Adrenal gland (tissue), 5 donors: ENCODE results near the gene HIBADH.

Experiments
- CTCF ChIP-seq, 6 experiments: fragments of 450-650 bp in 4 of 6; fragments of 200-600 bp in 2 of 6; sonication (generic) in 1 of 6; IDR thresholded peaks; 1 replicate in 5 of 6; 2 replicates in 1 of 6; pipeline versions ENCODE4 v1.5.1 to v1.8.0; 2016 to 2021; ENCODE audit warnings: antibody characterized with exemption in 6 of 6, mild to moderate bottlenecking in 2 of 6, moderate library complexity in 1 of 6
- POLR2A ChIP-seq, 2 donors: fragments of 450-650 bp; IDR thresholded peaks; one replicate each; pipeline ENCODE4 v1.6.1; 2017; ENCODE audit warnings: antibody characterized with exemption in 2 of 2, mild to moderate bottlenecking in 2 of 2, moderate library complexity in 1 of 2
- donor health status: DM: no; HTN: no; CAD: no.

- TF ChIP-seq POLR2A (IDR thresholded peaks at IDR 0.05), result no peak
- no peak for TF ChIP-seq CTCF (IDR thresholded peaks at IDR 0.05)
Observed at GRCh38 chr7:27513885-27514284, 148.8 kb downstream of the HIBADH start.
